ENCODE data around the gene CACNA2D3. TPM values are rescaled to one million over a fixed set of nuclear protein-coding genes. Genes with fewer than 3 reads are reported as not detected.

Gene CACNA2D3
- total RNA-seq, 2 experiments from 2014 or later = not detected

GRCh38 chr3:54793171-54793570 lies 670.8 kb downstream of the CACNA2D3 start:
- Histone ChIP-seq H2AFZ (ENCODE audit: low read length) (no peak overlapping the region), H3K4me3 (ENCODE audit: low read depth, low read length, poor library complexity, severe bottlenecking) (no peak overlapping the region), H4K20me1 (ENCODE audit: insufficient read depth, low read length) (no peaks in the 10 kb centered on the region), H3K9me3 (ENCODE audit: low read length) (no peaks in the 10 kb centered on the region), H3K36me3 (ENCODE audit: insufficient read depth, low read length) (no peaks in the 10 kb centered on the region), H3K4me2 (ENCODE audit: low read length) (no peak overlapping the region), H3K79me2 (ENCODE audit: insufficient read depth, low read depth, low read length) (no peaks in the 10 kb centered on the region), H3K9me2 (ENCODE audit: insufficient read depth, low read length) (no peaks in the 10 kb centered on the region), H3K4me1 (ENCODE audit: insufficient read depth, low read length, poor library complexity, severe bottlenecking) (no peaks in the 10 kb centered on the region), H3K27ac (ENCODE audit: low read depth, low read length, poor library complexity, severe bottlenecking) (no peak overlapping the region)
- no TSS peak for BruUV-seq (replicated peaks)
- TF ChIP-seq CTCF (conservative IDR thresholded peaks at IDR 0.05; ENCODE audit: low read length) = no peak
- TF ChIP-seq EZH2phosphoT487 (IDR thresholded peaks at IDR 0.05; ENCODE audit: borderline replicate concordance, low read depth, low read length) = no peak
- intact Hi-C loops (cut with micrococcal nuclease; ENCODE audit: unreplicated experiment) = no loop called here
- CTCF ChIA-PET (ENCODE audit: unreplicated experiment) = no interaction called here
- no peak for DNase-seq (ENCODE audit: low spot score)
- POLR2A ChIA-PET = no interaction called here

- no TSS peak for BruUV-seq (replicated peaks)
These were observed 674.8 kb downstream of the CACNA2D3 start for GRCh38 chr3:54797111-54797510.

GRCh38 chr3:54800478-54800877 lies 678.1 kb downstream of the CACNA2D3 start:
- ChIA-PET CTCF (ENCODE audit: unreplicated experiment) (no interaction called here), POLR2A (no interaction called here)
- H3K27ac ChIP-seq (ENCODE audit: low read depth, low read length, poor library complexity, severe bottlenecking) = no peak overlapping the region
- DNase-seq (ENCODE audit: low spot score) = no peak
- H3K36me3 ChIP-seq (ENCODE audit: insufficient read depth, low read length) = no peaks in the 10 kb centered on the region
- H2AFZ ChIP-seq (ENCODE audit: low read length) = no peak overlapping the region
- H4K20me1 ChIP-seq (ENCODE audit: insufficient read depth, low read length) = no peaks in the 10 kb centered on the region
- TF ChIP-seq EZH2phosphoT487 (IDR thresholded peaks at IDR 0.05; ENCODE audit: borderline replicate concordance, low read depth, low read length) (no peak), CTCF (conservative IDR thresholded peaks at IDR 0.05; ENCODE audit: low read length) (no peak)
- H3K9me3 ChIP-seq (ENCODE audit: low read length) = no peaks in the 10 kb centered on the region
- H3K4me3 ChIP-seq (ENCODE audit: low read depth, low read length, poor library complexity, severe bottlenecking) = no peak overlapping the region
- H3K4me1 ChIP-seq (ENCODE audit: insufficient read depth, low read length, poor library complexity, severe bottlenecking) = no peaks in the 10 kb centered on the region
- no peaks in the 10 kb centered on the region for H3K79me2 ChIP-seq (ENCODE audit: insufficient read depth, low read depth, low read length)
- H3K9me2 ChIP-seq (ENCODE audit: insufficient read depth, low read length) = no peaks in the 10 kb centered on the region
- H3K4me2 ChIP-seq (ENCODE audit: low read length) = no peak overlapping the region
- intact Hi-C loops (cut with micrococcal nuclease; ENCODE audit: unreplicated experiment) = no loop called here
- BruUV-seq (replicated peaks) = no TSS peak

More at GRCh38 chr3:54797111-54797510, 674.8 kb downstream of the CACNA2D3 start:
- no peaks in the 10 kb centered on the region for H3K36me3 ChIP-seq (ENCODE audit: insufficient read depth, low read length)
- no peaks in the 10 kb centered on the region for H3K79me2 ChIP-seq (ENCODE audit: insufficient read depth, low read depth, low read length)
- POLR2A ChIA-PET = interaction anchor here (0.6 to 1.2 kb wide), 2 partner anchors 10 to 45 kb away, joined by 3 to 5 read pairs; no protein-coding TSS in a partner anchor
- H3K9me3 ChIP-seq (ENCODE audit: low read length) = no peaks in the 10 kb centered on the region
- no peak for DNase-seq (ENCODE audit: low spot score)
- no peak overlapping the region for H2AFZ ChIP-seq (ENCODE audit: low read length)
- TF ChIP-seq EZH2phosphoT487 (IDR thresholded peaks at IDR 0.05; ENCODE audit: borderline replicate concordance, low read depth, low read length) = no peak
- TF ChIP-seq CTCF (conservative IDR thresholded peaks at IDR 0.05; ENCODE audit: low read length) = no peak
- CTCF ChIA-PET (ENCODE audit: unreplicated experiment) = no interaction called here
- no peak overlapping the region for H3K27ac ChIP-seq (ENCODE audit: low read depth, low read length, poor library complexity, severe bottlenecking)
- H3K9me2 ChIP-seq (ENCODE audit: insufficient read depth, low read length) = no peaks in the 10 kb centered on the region
- no peaks in the 10 kb centered on the region for H3K4me1 ChIP-seq (ENCODE audit: insufficient read depth, low read length, poor library complexity, severe bottlenecking)
- intact Hi-C loops (cut with micrococcal nuclease; ENCODE audit: unreplicated experiment) = no loop called here
- H3K4me2 ChIP-seq (ENCODE audit: low read length) = no peak overlapping the region
- H4K20me1 ChIP-seq (ENCODE audit: insufficient read depth, low read length) = no peaks in the 10 kb centered on the region
- no peak overlapping the region for H3K4me3 ChIP-seq (ENCODE audit: low read depth, low read length, poor library complexity, severe bottlenecking)
